ENCODE measurements around the gene SNX21. TPM values are rescaled to one million over a fixed set of nuclear protein-coding genes. Genes with fewer than 3 reads are reported as not detected.
"Not testable (repeated sequence)": the region's sequence is repeated elsewhere in the genome, so short reads cannot be mapped to it uniquely, and the experiment has no call there.

The SNX21 gene
- total RNA-seq, 4 donors from 2014 or later: 36.7 to 222 (median 63.0) TPM

GRCh38 chr20:45827030-45827652, 6.5 kb upstream of the SNX21 start, which contains the start of gene TNNC2:
Gene TNNC2 (minus strand): TSS chr20:45827312. CDS start chr20:45827248, 64 bp downstream.
- peak within 1 kb of the TSS; percentile 20 to 49 (median 28) for H3K27ac ChIP-seq
- H3K4me1 ChIP-seq: peaks cover 4 to 33% (median 24%) of the 10 kb centered on the region in 4 donors
- H3K27me3 ChIP-seq: peaks cover 13% of the 10 kb centered on the region
- in situ Hi-C loops (cut with MboI; ENCODE audit: low pct_ligation_motif_present in 1 of 4, low pct_unique_long_range_greater_than_20kb in 1 of 4, low sequenced_read_pairs in 3 of 4) (loop anchor here in 1 of 4 donors (10.0 kb wide), 1 partner anchor 118 kb away; no protein-coding TSS in a partner anchor), intact Hi-C loops (cut with DNase I; ENCODE audit: low total_unique reads) (no loop called here)
- H3K9me3 ChIP-seq: no peaks in the 10 kb centered on the region
- WGBS, 2 donors (ENCODE audit: low coverage in 1 of 2): 92% methylated on average over 5 of the region's 8 CpGs; no CpG with 5 or more reads in 1 of the 2 donors
- DNase-seq: no peak
- TF ChIP-seq CTCF (IDR thresholded peaks at IDR 0.05) (no peak), EP300 (IDR thresholded peaks at IDR 0.05; ENCODE audit: low read depth) (no peak), POLR2AphosphoS5 (IDR thresholded peaks at IDR 0.05) (no peak), POLR2A (IDR thresholded peaks at IDR 0.05) (no peak)
- H3K36me3 ChIP-seq: no peaks in the 10 kb centered on the region
- H3K4me3 ChIP-seq: no peak within 1 kb of the TSS

- no peaks in the 10 kb centered on the region for H3K36me3 ChIP-seq
- no peak overlapping the region for H3K4me3 ChIP-seq
- WGBS, 2 donors (ENCODE audit: low coverage in 1 of 2): 75 to 92% methylated on average over 2 to 6 of the region's 6 CpGs
- DNase-seq: no peak
- H3K9me3 ChIP-seq: no peaks in the 10 kb centered on the region
- in situ Hi-C loops (cut with MboI; ENCODE audit: low pct_ligation_motif_present in 1 of 4, low pct_unique_long_range_greater_than_20kb in 1 of 4, low sequenced_read_pairs in 3 of 4) (loop anchor here in 1 of 4 donors (10.0 kb wide), 1 partner anchor 117 kb away; no protein-coding TSS in a partner anchor), intact Hi-C loops (cut with DNase I; ENCODE audit: low total_unique reads) (no loop called here)
- TF ChIP-seq CTCF (IDR thresholded peaks at IDR 0.05): no peak
- TF ChIP-seq POLR2AphosphoS5 (IDR thresholded peaks at IDR 0.05): no peak
- TF ChIP-seq POLR2A (IDR thresholded peaks at IDR 0.05): no peak
- TF ChIP-seq EP300 (IDR thresholded peaks at IDR 0.05; ENCODE audit: low read depth): no peak
- H3K27me3 ChIP-seq: peaks cover 13% of the 10 kb centered on the region
- peaks cover 6 to 33% (median 20%) of the 10 kb centered on the region in 4 donors for H3K4me1 ChIP-seq
- no peak overlapping the region for H3K27ac ChIP-seq
Observed at GRCh38 chr20:45827712-45828111, 5.9 kb upstream of the SNX21 start.

DNA sequence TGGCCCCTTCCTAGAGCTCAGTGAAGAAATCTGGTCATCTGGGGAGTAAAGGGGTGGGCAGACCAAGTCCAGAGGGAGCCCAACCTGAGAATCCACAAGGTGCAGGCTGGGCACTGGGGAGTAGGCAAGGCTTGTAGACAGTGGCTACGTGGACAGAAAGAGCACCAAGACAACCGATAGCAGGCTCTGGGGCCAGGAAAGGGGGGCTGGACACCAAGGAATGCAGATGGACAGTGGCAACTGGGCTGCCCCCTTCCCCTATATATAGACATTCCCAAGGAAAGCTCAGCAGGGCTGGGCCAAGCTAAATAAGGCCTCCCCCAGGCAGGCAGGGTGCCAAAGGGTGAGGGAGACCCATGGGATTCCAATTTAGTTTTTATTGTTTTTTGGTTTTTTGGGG, 5.0 kb upstream of the SNX21 start:
- in situ Hi-C loops (cut with MboI; ENCODE audit: low pct_ligation_motif_present in 1 of 4, low pct_unique_long_range_greater_than_20kb in 1 of 4, low sequenced_read_pairs in 3 of 4) (loop anchor here in 1 of 4 donors (10.0 kb wide), 1 partner anchor 116 kb away; no protein-coding TSS in a partner anchor), intact Hi-C loops (cut with DNase I; ENCODE audit: low total_unique reads) (no loop called here)
- WGBS, 2 donors (ENCODE audit: low coverage in 1 of 2): 59% methylated on average over 2 of the region's 2 CpGs; no CpG with 5 or more reads in 1 of the 2 donors
- H3K27ac ChIP-seq: peak overlapping the region in 1 of 4 donors; percentile 9
- H3K4me3 ChIP-seq: no peak overlapping the region
- DNase-seq: no peak
- no peak for TF ChIP-seq CTCF (IDR thresholded peaks at IDR 0.05)
- TF ChIP-seq POLR2A (IDR thresholded peaks at IDR 0.05): no peak
- TF ChIP-seq EP300 (IDR thresholded peaks at IDR 0.05; ENCODE audit: low read depth): no peak
- no peak for TF ChIP-seq POLR2AphosphoS5 (IDR thresholded peaks at IDR 0.05)
- H3K9me3 ChIP-seq: no peaks in the 10 kb centered on the region
- H3K4me1 ChIP-seq: peaks cover 10 to 31% (median 19%) of the 10 kb centered on the region in 4 donors
- H3K36me3 ChIP-seq: no peaks in the 10 kb centered on the region
- peaks cover 6% of the 10 kb centered on the region for H3K27me3 ChIP-seq

GRCh38 chr20:45829673-45830106, 3.9 kb upstream of the SNX21 start:
- in situ Hi-C loops (cut with MboI; ENCODE audit: low pct_ligation_motif_present in 1 of 4, low pct_unique_long_range_greater_than_20kb in 1 of 4, low sequenced_read_pairs in 3 of 4): loop anchor here in 1 of 4 donors (10.0 kb wide), 1 partner anchor 115 kb away; no protein-coding TSS in a partner anchor
- WGBS, 2 donors (ENCODE audit: low coverage in 1 of 2): 65 to 82% methylated on average over 3 to 4 of the region's 4 CpGs
- H3K27ac ChIP-seq: not testable (repeated sequence)

More at GRCh38 chr20:45829673-45830106, 3.9 kb upstream of the SNX21 start:
- DNase-seq; H3K4me3 ChIP-seq; intact Hi-C loops (cut with DNase I; ENCODE audit: low total_unique reads); H3K27me3 ChIP-seq; H3K36me3 ChIP-seq; H3K9me3 ChIP-seq: not testable (repeated sequence)
- H3K4me1 ChIP-seq: peaks cover 8 to 29% (median 18%) of the 10 kb centered on the region in 4 donors
